Activated CD4-positive, alpha-beta T cell treated with anti-CD3 and anti-CD28 coated beads for 48 hours (primary cell): ENCODE results near the gene ZNF554.
A peak's percentile ranks its signal among the peaks of the same experiment; 100 is the strongest.

Experiments used
- DNase-seq: peaks from one replicate; pipeline ENCODE4 v3.0.0-alpha.2; 2020

Gene ZNF554

GRCh38 chr19:2819540-2820111 is at the start of gene ZNF554:
TSS of gene ZNF554 (plus strand) at chr19:2819868. CDS start at chr19:2820072, 204 bp downstream.
- peak; percentile 99 for DNase-seq

GRCh38 chr19:2770055-2771013 is 49.3 kb upstream of the ZNF554 start:
- DNase-seq = no peak

- no peak for DNase-seq
These were observed 47.6 kb upstream of the ZNF554 start for GRCh38 chr19:2771786-2772674.

- DNase-seq = no peak
These were observed 45.5 kb upstream of the ZNF554 start for GRCh38 chr19:2774083-2774679.

- no peak for DNase-seq
These were observed 44.6 kb upstream of the ZNF554 start for GRCh38 chr19:2774953-2775555.

GRCh38 chr19:2775556-2776430 is 43.9 kb upstream of the ZNF554 start:
- DNase-seq = peak; percentile 87

- no peak for DNase-seq
These were observed 41.5 kb upstream of the ZNF554 start for GRCh38 chr19:2777952-2778683.

- no peak for DNase-seq
These were observed 40.4 kb upstream of the ZNF554 start for GRCh38 chr19:2779121-2779740.

GRCh38 chr19:2780284-2780683 is 39.4 kb upstream of the ZNF554 start:
- no peak for DNase-seq

GRCh38 chr19:2782329-2782935 is 37.2 kb upstream of the ZNF554 start:
- peak; percentile 27 for DNase-seq

GRCh38 chr19:2782936-2783780 is 36.5 kb upstream of the ZNF554 start, which contains the start of gene SGTA:
TSS of gene SGTA (minus strand) at chr19:2783273. CDS start at chr19:2769068, 14,205 bp downstream.
- peak; percentile 98 for DNase-seq

- DNase-seq = no peak
These were observed 35.9 kb upstream of the ZNF554 start for GRCh38 chr19:2783781-2784145.

GRCh38 chr19:2785244-2785997 is 34.2 kb upstream of the ZNF554 start, which contains the start of gene THOP1:
TSS of gene THOP1 (plus strand) at chr19:2785503. CDS start at chr19:2785663, 160 bp downstream.
- DNase-seq = peak; percentile 100

GRCh38 chr19:2787115-2787514 is 32.6 kb upstream of the ZNF554 start:
- DNase-seq = no peak

GRCh38 chr19:2788237-2788636 is 31.4 kb upstream of the ZNF554 start:
- DNase-seq = no peak

GRCh38 chr19:2790194-2790556 is 29.5 kb upstream of the ZNF554 start:
- no peak for DNase-seq

- DNase-seq = no peak
These were observed 29.0 kb upstream of the ZNF554 start for GRCh38 chr19:2790557-2791271.
